Left lobe of liver (tissue), 2 donors: ENCODE data around the gene PSG1. TPM values are rescaled to one million over a fixed set of nuclear protein-coding genes. Genes with fewer than 3 reads are reported as not detected.
"Not testable (repeated sequence)": the region's sequence is repeated elsewhere in the genome, so short reads cannot be mapped to it uniquely, and the experiment has no call there.

ENCODE experiments used
- ATAC-seq: fragments of 200-7000 bp; cut with Tn5 transposase; one replicate; pipeline ENCODE4 v1.9.1; 2020; ENCODE audit warnings: mild to moderate bottlenecking, moderate library complexity
- DNase-seq: peaks from one replicate; pipeline ENCODE4 v3.0.0-alpha.2; 2020; ENCODE audit warnings: low spot score
- total RNA-seq: library from RNA; stranded (reverse); gene quantifications from one replicate; pipeline ENCODE4 v1.2.1, GENCODE V29; 2021
- donor health status: DM: no; HTN: no; CAD: no; lungs with moderate emphysema.
- donor health status: DM: no; HTN: yes; CAD: no.

The PSG1 gene
- total RNA-seq, 1 donor from 2014 or later: not detected

GRCh38 chr19:42831221-42832019 lies 48.1 kb downstream of the PSG1 start:
- ATAC-seq (no peak), DNase-seq (no peak)

GRCh38 chr19:42821306-42821977 lies 58.1 kb downstream of the PSG1 start:
- ATAC-seq, DNase-seq: not testable (repeated sequence)

- DNase-seq, ATAC-seq: not testable (repeated sequence)
Measured at GRCh38 chr19:42819960-42820650, 59.4 kb downstream of the PSG1 start.

- DNase-seq (no peak), ATAC-seq (no peak)
Measured at GRCh38 chr19:42816894-42817293, 62.6 kb downstream of the PSG1 start.

Other genes starting within 250 kb of the PSG1 start
- gene PSG3, start 139.2 kb downstream of the PSG1 start, total RNA-seq: not detected
- not detected for gene PSG8, start 114.0 kb downstream of the PSG1 start, total RNA-seq
- not detected for gene PSG6, start 38.2 kb upstream of the PSG1 start, total RNA-seq
- not detected for gene PSG7, start 57.5 kb upstream of the PSG1 start, total RNA-seq
- gene PSG11, start 146.8 kb upstream of the PSG1 start, total RNA-seq: not detected
- gene PSG2, start 203.0 kb upstream of the PSG1 start, total RNA-seq: not detected